Right renal cortex interstitium (tissue), 3 donors: Measurements from ENCODE around the gene NRARP. TPM values are rescaled to one million over a fixed set of nuclear protein-coding genes. Genes with fewer than 3 reads are reported as not detected.
"Not testable (repeated sequence)": the region's sequence is repeated elsewhere in the genome, so short reads cannot be mapped to it uniquely, and the experiment has no call there.

Experiments used
- DNase-seq, 3 donors: peaks; one replicate each; pipeline ENCODE4 v3.0.0-alpha.2; 2013; ENCODE audit warnings: low read depth in 3 of 3, low spot score in 2 of 3
- polyA plus RNA-seq, 3 donors: library from polyadenylated mRNA; unstranded; fragments of 120-200 nt; gene quantifications; one replicate each; pipeline ENCODE4 v1.2.1, GENCODE V29; 2013; ENCODE audit not compliant: insufficient read length in 3 of 3

Gene NRARP
- polyA plus RNA-seq, 3 donors = 5.3 to 7.5 (median 6.4) TPM

- no peak for DNase-seq
Measured at GRCh38 chr9:137266162-137266527, 35.9 kb downstream of the NRARP start.

DNA sequence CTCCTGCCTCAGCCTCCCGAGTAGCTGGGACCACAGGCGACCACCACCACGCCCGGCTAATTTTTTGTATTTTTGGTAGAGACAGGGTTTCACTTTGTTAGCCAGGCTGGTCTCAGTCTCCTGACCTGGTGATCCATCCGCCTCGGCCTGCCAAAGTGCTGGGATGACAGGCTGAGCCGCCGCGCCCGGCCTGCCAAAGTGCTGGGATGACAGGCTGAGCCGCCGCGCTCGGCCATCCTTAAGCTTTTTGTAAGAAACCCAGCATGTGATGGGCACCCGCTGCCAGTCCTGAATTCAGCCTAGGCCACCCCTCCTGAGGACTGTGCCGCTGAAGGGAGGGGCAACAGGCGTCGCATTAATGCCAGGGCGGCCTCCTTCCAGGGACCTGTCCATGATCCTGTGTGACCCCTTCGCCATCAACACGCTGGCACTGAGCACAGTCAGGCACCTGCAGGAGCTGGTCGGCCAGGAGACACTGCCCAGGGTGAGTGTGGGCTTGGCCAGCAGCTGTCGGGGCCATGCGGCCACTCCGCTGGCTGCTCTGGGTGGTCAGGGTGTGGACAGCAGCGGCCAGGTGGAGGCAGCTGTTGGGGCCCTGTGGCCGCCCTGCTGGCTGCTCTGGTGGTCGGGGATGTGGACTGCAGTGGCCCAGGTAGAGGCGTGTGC, 36.4 kb downstream of the NRARP start:
- no peak for DNase-seq

DNA sequence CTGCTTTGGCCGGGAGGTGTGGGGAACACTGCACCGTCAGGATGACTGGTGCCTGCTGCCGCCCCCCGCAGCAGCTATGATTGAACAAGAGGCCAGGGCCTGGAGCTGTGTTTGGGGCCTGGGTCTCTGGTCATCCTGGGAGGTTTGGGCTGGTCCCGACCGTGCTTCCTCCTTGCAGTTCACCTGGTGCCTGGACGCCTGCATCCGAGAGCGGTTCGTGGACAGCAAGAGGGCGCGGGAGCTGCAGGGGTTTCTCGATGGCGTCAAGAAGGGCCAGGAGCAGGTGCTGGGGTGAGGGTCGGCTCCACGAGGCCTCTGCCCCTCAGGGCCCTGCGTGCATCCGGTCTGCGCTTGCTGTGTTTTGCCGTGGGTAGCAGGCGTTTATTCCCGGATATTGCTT, 38.0 kb downstream of the NRARP start:
- DNase-seq = no peak

DNA sequence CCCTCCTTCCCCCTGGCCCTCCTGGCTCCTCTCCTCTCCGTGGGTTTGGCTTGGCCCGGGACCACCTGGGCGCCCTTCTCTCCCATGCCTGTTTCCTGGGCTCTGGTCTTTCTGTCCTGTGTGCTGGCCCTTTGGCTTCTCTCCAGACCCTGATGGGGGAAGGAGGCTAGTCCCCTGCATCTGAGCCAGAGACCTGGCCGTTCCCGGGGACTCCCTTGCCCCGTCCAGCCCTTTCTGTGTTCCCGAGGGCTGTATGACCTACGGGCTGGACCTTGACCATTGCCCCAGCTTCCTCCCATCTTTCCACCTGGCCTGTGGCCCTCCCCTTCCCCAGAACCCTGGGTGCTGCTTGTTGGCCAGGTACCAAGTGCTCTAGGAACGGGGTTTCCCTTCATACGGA, 38.6 kb downstream of the NRARP start:
- no peak for DNase-seq

GRCh38 chr9:137262909-137263285, 39.2 kb downstream of the NRARP start:
- DNase-seq = no peak

- DNase-seq = not testable (repeated sequence)
Measured at GRCh38 chr9:137262173-137262908, 39.7 kb downstream of the NRARP start.

- DNase-seq = no peak
Measured at GRCh38 chr9:137256856-137257255, 45.2 kb downstream of the NRARP start.

GRCh38 chr9:137256362-137256761, 45.7 kb downstream of the NRARP start:
- no peak for DNase-seq

GRCh38 chr9:137255448-137256114, 46.5 kb downstream of the NRARP start:
- DNase-seq = no peak

DNA sequence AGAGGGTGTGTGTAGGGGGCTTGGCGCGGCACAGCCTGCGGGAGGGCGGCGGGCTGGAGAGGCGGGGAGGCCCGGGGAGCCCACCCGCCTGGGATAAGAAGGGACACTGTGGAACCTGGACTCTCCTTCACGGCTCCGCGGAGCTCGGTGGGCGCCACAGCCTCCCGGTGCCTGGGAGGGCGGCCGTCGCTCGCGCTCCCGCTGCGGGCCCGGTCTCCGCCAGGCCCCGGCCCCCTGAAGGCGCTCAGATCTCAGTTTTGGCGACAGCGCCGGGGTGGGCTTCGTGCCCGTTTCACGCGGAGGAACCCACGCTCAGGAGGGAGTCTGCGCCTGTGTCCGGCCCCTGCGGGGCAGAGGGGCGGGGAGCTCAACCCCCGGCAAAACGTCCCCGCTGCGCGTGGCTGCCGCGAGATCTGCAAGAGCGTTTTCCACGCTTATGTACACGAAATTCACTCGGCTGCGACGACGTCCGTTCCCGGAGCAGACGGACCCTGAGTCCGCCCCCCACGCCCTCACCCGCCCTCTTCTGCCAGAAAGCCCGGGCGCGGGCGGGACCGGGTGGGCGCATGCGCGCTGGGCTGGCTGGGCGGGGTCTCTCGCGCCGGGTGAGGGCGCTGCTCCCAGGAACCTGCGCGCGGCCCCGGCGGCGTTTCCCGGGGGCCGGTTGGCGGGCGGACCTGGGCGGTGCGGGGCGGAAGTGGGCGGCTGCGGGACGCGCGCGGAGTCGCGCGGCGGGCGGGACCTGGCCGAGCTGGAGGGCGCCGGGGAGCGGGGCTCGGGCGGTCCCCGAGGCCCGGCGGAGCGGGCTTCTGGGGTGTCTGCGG, 47.2 kb downstream of the NRARP start, which contains the start of gene NELFB:
NELFB (plus strand) TSS at position 704 of the 824 bp plus-strand sequence.
- peak; percentile 64 to 79 (median 73) for DNase-seq

GRCh38 chr9:137253717-137254623, 48.1 kb downstream of the NRARP start:
- DNase-seq = no peak

DNA sequence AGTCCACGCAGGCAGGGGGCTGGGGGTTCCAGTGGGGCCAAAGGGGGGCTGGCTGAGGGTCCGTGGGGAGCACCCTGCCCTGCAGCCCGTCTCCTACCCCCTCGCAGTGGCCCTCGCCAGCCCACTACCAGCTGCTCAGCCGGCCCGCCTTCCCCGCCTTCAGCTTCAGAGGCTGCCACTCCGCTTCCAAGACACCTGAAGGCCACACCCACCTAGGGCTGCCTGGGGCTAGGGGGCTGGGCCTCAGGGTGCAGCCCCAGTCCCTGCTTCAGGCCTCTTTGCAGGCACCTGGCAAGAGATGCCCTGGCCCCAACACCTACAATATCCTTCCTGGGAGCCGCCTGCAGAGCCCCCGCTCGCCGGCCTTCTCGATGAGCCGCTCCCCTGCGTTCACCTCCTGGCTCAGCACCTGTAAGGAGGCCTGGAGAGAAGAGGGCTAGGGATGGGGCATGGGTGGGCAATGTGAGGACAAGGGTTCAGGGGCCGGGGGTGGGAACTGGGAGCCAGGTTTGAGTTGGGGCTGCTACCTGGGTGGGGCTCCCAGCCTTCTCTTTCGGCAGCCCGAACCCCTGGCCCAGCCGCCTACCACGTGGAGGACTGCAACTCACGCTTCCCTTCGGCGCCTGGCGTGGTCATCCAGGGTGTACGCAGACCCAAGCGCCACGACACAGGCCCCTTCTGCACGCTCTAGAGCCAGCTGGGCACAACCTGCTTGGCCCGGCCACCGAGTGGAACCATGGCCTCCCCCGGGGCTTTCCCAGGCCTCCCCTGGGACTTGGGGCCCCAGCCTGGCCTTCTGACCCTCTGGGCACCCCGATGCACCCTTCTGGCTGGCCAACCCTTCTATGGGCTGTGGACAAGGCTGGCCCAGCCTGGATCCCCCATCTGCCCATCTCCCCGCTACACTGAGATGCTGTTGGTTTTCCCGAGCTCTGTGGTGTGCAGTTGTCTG, 49.2 kb downstream of the NRARP start:
- DNase-seq = no peak

- no peak for DNase-seq
Measured at GRCh38 chr9:137251490-137252268, 50.4 kb downstream of the NRARP start.

GRCh38 chr9:137251194-137251461, 50.9 kb downstream of the NRARP start, which contains the start of gene STPG3:
Gene STPG3 (plus strand): TSS chr9:137251286. CDS start chr9:137251287, 1 bp downstream.
- no peak for DNase-seq

DNA sequence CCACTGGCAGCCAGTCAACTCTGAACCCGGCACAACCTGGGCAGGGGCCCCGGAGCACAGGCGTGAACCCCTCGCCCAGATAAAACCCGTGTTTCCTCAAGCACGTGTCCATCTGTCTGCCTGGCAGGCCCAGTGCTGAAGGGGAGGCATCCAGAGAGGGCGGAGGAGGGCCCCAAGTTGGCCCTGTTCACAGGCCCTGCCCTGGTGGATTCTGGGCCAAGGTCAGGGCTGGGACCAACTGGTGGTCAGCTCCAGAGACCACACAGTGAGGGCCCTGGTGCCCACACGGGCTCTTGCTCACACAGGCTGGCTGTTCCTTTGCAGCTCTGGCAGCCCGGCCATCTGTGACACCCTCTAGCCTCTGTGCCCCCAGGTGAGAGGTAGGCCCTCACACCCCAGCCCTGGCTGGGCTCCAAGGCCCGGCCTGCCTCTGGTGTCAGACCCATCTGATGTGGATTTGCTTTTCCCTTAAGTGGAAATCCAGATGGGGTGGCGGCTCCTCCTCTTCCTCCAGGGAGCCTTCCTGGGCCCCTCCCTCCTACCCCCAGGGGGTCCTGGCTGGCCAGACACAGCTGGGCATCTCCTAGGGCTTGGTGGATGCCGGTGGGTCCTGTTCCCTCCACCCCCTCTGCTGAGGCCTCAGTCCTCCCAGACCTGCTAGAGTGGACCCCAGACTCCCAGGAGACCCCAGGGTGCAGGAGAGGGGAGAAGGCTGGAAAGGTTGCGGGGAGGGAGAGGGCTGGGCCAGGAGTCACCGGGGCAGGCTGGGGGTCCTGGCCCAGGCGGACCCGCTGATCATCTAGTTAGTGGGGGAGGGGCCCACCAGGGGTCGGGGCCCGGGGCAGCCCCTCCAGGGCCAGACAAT, 51.5 kb downstream of the NRARP start:
- DNase-seq = no peak
